Loucy (cell line): ENCODE data around the gene MYDGF.

Experiments used
- H2AFZ ChIP-seq: fragments of 200-600 bp; sonication (generic); 2 replicates; pipeline ENCODE4 v1.6.0; 2016; ENCODE audit warnings: antibody characterized with exemption, mild to moderate bottlenecking, low read length, moderate library complexity
- H3F3A ChIP-seq: fragments of 200-600 bp; 2 replicates; pipeline ENCODE4 v1.6.0; 2016; ENCODE audit warnings: antibody characterized with exemption, low read depth, mild to moderate bottlenecking
- H3K27me3 ChIP-seq: fragments of 200-600 bp; sonication (generic); 2 replicates; pipeline ENCODE4 v1.6.1; 2014; ENCODE audit warnings: low read length, mild to moderate bottlenecking; ENCODE audit not compliant: insufficient read depth, poor library complexity, severe bottlenecking
- H3K36me3 ChIP-seq: fragments of 200-600 bp; sonication (generic); 2 replicates; pipeline ENCODE4 v1.6.1; 2016; ENCODE audit warnings: low read length; ENCODE audit not compliant: insufficient read depth
- H3K4me1 ChIP-seq: fragments of 200-600 bp; sonication (generic); 2 replicates; pipeline ENCODE4 v1.5.1; 2014; ENCODE audit warnings: low read length, mild to moderate bottlenecking; ENCODE audit not compliant: insufficient read depth, poor library complexity, severe bottlenecking
- H3K4me2 ChIP-seq: fragments of 200-600 bp; sonication (generic); 2 replicates; pipeline ENCODE4 v1.6.0; 2014; ENCODE audit warnings: antibody characterized with exemption, low read length, low read depth, mild to moderate bottlenecking; ENCODE audit not compliant: poor library complexity, severe bottlenecking
- H3K4me3 ChIP-seq: fragments of 200-600 bp; sonication (generic); 2 replicates; pipeline ENCODE4 v1.5.1; 2014; ENCODE audit warnings: low read length, mild to moderate bottlenecking, mixed read lengths; ENCODE audit not compliant: poor library complexity, severe bottlenecking
- H3K79me2 ChIP-seq: fragments of 200-600 bp; sonication (generic); 2 replicates; pipeline ENCODE4 v1.6.1; 2014; ENCODE audit warnings: low read length; ENCODE audit not compliant: insufficient read depth
- H3K9ac ChIP-seq: fragments of 200-600 bp; sonication (generic); 2 replicates; pipeline ENCODE4 v1.6.0; 2014; ENCODE audit warnings: mild to moderate bottlenecking, low read depth, low read length, moderate library complexity; ENCODE audit not compliant: poor library complexity, severe bottlenecking
- H3K9me2 ChIP-seq: fragments of 200-600 bp; sonication (generic); replicated peaks from 2 replicates; pipeline ENCODE4 v1.6.1; 2016; ENCODE audit warnings: low read depth, low read length, mixed read lengths
- H3K9me3 ChIP-seq: fragments of 200-600 bp; sonication (generic); 2 replicates; pipeline ENCODE4 v1.6.1; 2014; ENCODE audit warnings: mild to moderate bottlenecking, antibody characterized with exemption, low read length, low read depth; ENCODE audit not compliant: insufficient read depth
- H4K20me1 ChIP-seq: fragments of 200-600 bp; sonication (generic); 2 replicates; pipeline ENCODE4 v1.6.0; 2014; ENCODE audit warnings: antibody characterized with exemption, low read length, mild to moderate bottlenecking; ENCODE audit not compliant: insufficient read depth, poor library complexity, severe bottlenecking
- CTCF ChIP-seq: fragments of 200-600 bp; sonication (generic); conservative IDR thresholded peaks from 2 replicates; pipeline ENCODE4 v1.5.1; 2014; ENCODE audit warnings: mild to moderate bottlenecking, antibody characterized with exemption, low read length
- EZH2phosphoT487 ChIP-seq: fragments of 200-600 bp; IDR thresholded peaks from 2 replicates; pipeline ENCODE4 v1.6.1; 2018; ENCODE audit warnings: antibody characterized with exemption, mild to moderate bottlenecking, moderate library complexity, borderline replicate concordance

The MYDGF gene

GRCh38 chr19:4653793-4654436 lies 16.2 kb downstream of the MYDGF start:
- no peak overlapping the region for H3K9ac ChIP-seq
- H3K36me3 ChIP-seq, result peaks cover 38% of the 10 kb centered on the region; the same call in 1 of the 2 replicates

GRCh38 chr19:4652075-4652474 lies 18.1 kb downstream of the MYDGF start:
- H3K27me3 ChIP-seq, result no peaks in the 10 kb centered on the region
- no peak overlapping the region for H3K4me3 ChIP-seq
- H3F3A ChIP-seq, result no peaks in the 10 kb centered on the region
- H3K36me3 ChIP-seq, result peaks cover 26% of the 10 kb centered on the region; the same call in 1 of the 2 replicates
- H3K79me2 ChIP-seq, result peaks cover 10% of the 10 kb centered on the region; the same call in 1 of the 2 replicates
- H3K4me1 ChIP-seq, result no peaks in the 10 kb centered on the region
- H3K9me2 ChIP-seq, result no peaks in the 10 kb centered on the region
- no peaks in the 10 kb centered on the region for H3K9me3 ChIP-seq
- no peak overlapping the region for H3K4me2 ChIP-seq
- no peak for TF ChIP-seq EZH2phosphoT487
- TF ChIP-seq CTCF, result no peak
- H4K20me1 ChIP-seq, result no peaks in the 10 kb centered on the region
- H2AFZ ChIP-seq, result no peak overlapping the region
- no peak overlapping the region for H3K9ac ChIP-seq

More at GRCh38 chr19:4653793-4654436, 16.2 kb downstream of the MYDGF start:
- Histone ChIP-seq H3K79me2 (peaks cover 5% of the 10 kb centered on the region; the same call in 1 of the 2 replicates), H3F3A (no peaks in the 10 kb centered on the region), H3K4me2 (no peak overlapping the region), H3K4me1 (no peaks in the 10 kb centered on the region), H3K27me3 (no peaks in the 10 kb centered on the region), H3K9me2 (no peaks in the 10 kb centered on the region), H3K9me3 (no peaks in the 10 kb centered on the region), H4K20me1 (no peaks in the 10 kb centered on the region), H2AFZ (no peak overlapping the region), H3K4me3 (no peak overlapping the region)
- TF ChIP-seq CTCF (no peak), EZH2phosphoT487 (no peak)

- no peak overlapping the region for H3K4me2 ChIP-seq
- no peak overlapping the region for H3K9ac ChIP-seq
- no peaks in the 10 kb centered on the region for H4K20me1 ChIP-seq
- H3K27me3 ChIP-seq, result no peaks in the 10 kb centered on the region
- H3K9me3 ChIP-seq, result no peaks in the 10 kb centered on the region
- H3K4me1 ChIP-seq, result no peaks in the 10 kb centered on the region
- no peak overlapping the region for H2AFZ ChIP-seq
- no peaks in the 10 kb centered on the region for H3K9me2 ChIP-seq
- H3K36me3 ChIP-seq, result peaks cover 19% of the 10 kb centered on the region; the same call in 1 of the 2 replicates
- H3K79me2 ChIP-seq, result peaks cover 10% of the 10 kb centered on the region; the same call in 1 of the 2 replicates
- H3F3A ChIP-seq, result no peaks in the 10 kb centered on the region
- H3K4me3 ChIP-seq, result no peak overlapping the region
- TF ChIP-seq CTCF (no peak), EZH2phosphoT487 (no peak)
Measured at GRCh38 chr19:4650159-4650558, 20.0 kb downstream of the MYDGF start.
